MM.1S (cell line): ENCODE data around the gene TNFRSF14.

Experiments
- DNase-seq: peaks from one replicate; pipeline ENCODE4 v3.0.0-alpha.2; 2015
- H2AFZ ChIP-seq: fragments of 300-600 bp; sonication (generic); 2 replicates; pipeline ENCODE4 v1.6.0; 2016; ENCODE audit warnings: antibody characterized with exemption, low read length
- H3F3A ChIP-seq: fragments of 300-600 bp; sonication (generic); 2 replicates; pipeline ENCODE4 v1.6.1; 2016; ENCODE audit warnings: mild to moderate bottlenecking, antibody characterized with exemption, low read length, moderate library complexity, mixed read lengths; ENCODE audit not compliant: insufficient read depth
- H3K27ac ChIP-seq: fragments of 300-600 bp; sonication (generic); 2 replicates; pipeline ENCODE4 v1.5.1; 2016; ENCODE audit warnings: mild to moderate bottlenecking, low read length
- H3K27me3 ChIP-seq: fragments of 300-600 bp; sonication (generic); replicated peaks from 2 replicates; pipeline ENCODE4 v1.6.0; 2016; ENCODE audit warnings: low read length; ENCODE audit not compliant: insufficient read depth
- H3K36me3 ChIP-seq: fragments of 300-600 bp; sonication (generic); replicated peaks from 2 replicates; pipeline ENCODE4 v1.6.1; 2016; ENCODE audit warnings: mild to moderate bottlenecking, low read length, mixed read lengths; ENCODE audit not compliant: insufficient read depth
- H3K4me1 ChIP-seq: fragments of 300-600 bp; sonication (generic); 2 replicates; pipeline ENCODE4 v1.6.1; 2016; ENCODE audit warnings: low read length, mixed read lengths
- H3K4me2 ChIP-seq: fragments of 300-600 bp; sonication (generic); 2 replicates; pipeline ENCODE4 v1.6.0; 2016; ENCODE audit warnings: low read depth, low read length
- H3K4me3 ChIP-seq: fragments of 300-600 bp; sonication (generic); 2 replicates; pipeline ENCODE4 v1.5.1; 2016; ENCODE audit warnings: low read length, mixed read lengths
- H3K79me2 ChIP-seq: fragments of 300-600 bp; sonication (generic); 2 replicates; pipeline ENCODE4 v1.6.1; 2016; ENCODE audit warnings: mixed run types, low read length, mixed read lengths
- H3K9ac ChIP-seq: fragments of 300-600 bp; sonication (generic); 2 replicates; pipeline ENCODE4 v1.6.1; 2016; ENCODE audit warnings: low read length, mixed read lengths
- H3K9me2 ChIP-seq: fragments of 300-600 bp; sonication (generic); replicated peaks from 2 replicates; pipeline ENCODE4 v1.6.1; 2016; ENCODE audit warnings: mild to moderate bottlenecking, low read length, mixed read lengths; ENCODE audit not compliant: insufficient read depth
- H3K9me3 ChIP-seq: fragments of 300-600 bp; sonication (generic); replicated peaks from 2 replicates; pipeline ENCODE4 v1.6.1; 2016; ENCODE audit warnings: mild to moderate bottlenecking, low read length, mixed read lengths; ENCODE audit not compliant: insufficient read depth
- H4K20me1 ChIP-seq: fragments of 300-600 bp; sonication (generic); 2 replicates; pipeline ENCODE4 v1.6.1; 2016; ENCODE audit warnings: mild to moderate bottlenecking, low read length, moderate library complexity, mixed read lengths; ENCODE audit not compliant: insufficient read depth
- EZH2 ChIP-seq: fragments of 300-600 bp; sonication (generic); optimal IDR thresholded peaks from 2 replicates; pipeline ENCODE3; 2017; ENCODE audit warnings: low read depth, mild to moderate bottlenecking, antibody characterized with exemption, low read length, mixed read lengths
- EZH2phosphoT487 ChIP-seq: fragments of 300-600 bp; sonication (generic); IDR thresholded peaks from 2 replicates; pipeline ENCODE4 v1.6.1; 2018; ENCODE audit warnings: antibody characterized with exemption, low read length
- TF ChIP-seq, protein P1 (sequence below): fragments of 300-600 bp; sonication (generic); IDR thresholded peaks from 2 replicates; pipeline ENCODE4 v1.5.1; 2016; ENCODE audit warnings: antibody characterized with exemption, low read length, mixed read lengths

The TNFRSF14 gene

DNA sequence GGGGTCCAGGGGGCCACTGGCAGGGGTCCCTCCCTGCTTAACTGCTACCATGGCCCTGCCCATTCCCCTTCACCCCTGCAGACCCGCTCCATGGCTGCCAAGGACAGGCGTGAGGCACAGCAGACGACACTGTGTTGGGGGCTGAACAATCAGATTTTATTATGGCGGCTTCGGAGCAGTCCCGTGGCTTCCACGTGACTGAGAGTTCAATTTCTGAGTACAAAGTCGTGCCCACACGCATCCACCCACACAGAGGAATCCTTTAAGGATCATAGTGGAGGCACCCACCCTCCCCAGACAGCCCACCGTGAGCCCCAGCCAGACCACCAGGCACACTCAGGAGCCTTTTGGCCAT is 27.6 kb upstream of the TNFRSF14 start:
- H3K27ac ChIP-seq, result no peak overlapping the region
- H3K9me3 ChIP-seq, result no peaks in the 10 kb centered on the region
- no peaks in the 10 kb centered on the region for H3K9me2 ChIP-seq
- H2AFZ ChIP-seq, result no peak overlapping the region
- peaks cover 62% of the 10 kb centered on the region for H3K27me3 ChIP-seq
- H3K79me2 ChIP-seq, result peaks cover 24% of the 10 kb centered on the region
- H3K4me1 ChIP-seq, result peaks cover 13% of the 10 kb centered on the region
- no peak overlapping the region for H3K4me2 ChIP-seq
- H4K20me1 ChIP-seq, result peaks cover 10% of the 10 kb centered on the region; the same call in 1 of the 2 replicates
- DNase-seq, result no peak
- H3K36me3 ChIP-seq, result no peaks in the 10 kb centered on the region
- H3K4me3 ChIP-seq, result no peak overlapping the region
- TF ChIP-seq EZH2 (no peak), EZH2phosphoT487 (no peak)
- TF ChIP-seq, protein P1, sequence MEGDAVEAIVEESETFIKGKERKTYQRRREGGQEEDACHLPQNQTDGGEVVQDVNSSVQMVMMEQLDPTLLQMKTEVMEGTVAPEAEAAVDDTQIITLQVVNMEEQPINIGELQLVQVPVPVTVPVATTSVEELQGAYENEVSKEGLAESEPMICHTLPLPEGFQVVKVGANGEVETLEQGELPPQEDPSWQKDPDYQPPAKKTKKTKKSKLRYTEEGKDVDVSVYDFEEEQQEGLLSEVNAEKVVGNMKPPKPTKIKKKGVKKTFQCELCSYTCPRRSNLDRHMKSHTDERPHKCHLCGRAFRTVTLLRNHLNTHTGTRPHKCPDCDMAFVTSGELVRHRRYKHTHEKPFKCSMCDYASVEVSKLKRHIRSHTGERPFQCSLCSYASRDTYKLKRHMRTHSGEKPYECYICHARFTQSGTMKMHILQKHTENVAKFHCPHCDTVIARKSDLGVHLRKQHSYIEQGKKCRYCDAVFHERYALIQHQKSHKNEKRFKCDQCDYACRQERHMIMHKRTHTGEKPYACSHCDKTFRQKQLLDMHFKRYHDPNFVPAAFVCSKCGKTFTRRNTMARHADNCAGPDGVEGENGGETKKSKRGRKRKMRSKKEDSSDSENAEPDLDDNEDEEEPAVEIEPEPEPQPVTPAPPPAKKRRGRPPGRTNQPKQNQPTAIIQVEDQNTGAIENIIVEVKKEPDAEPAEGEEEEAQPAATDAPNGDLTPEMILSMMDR, result no peak
- no peaks in the 10 kb centered on the region for H3F3A ChIP-seq
- H3K9ac ChIP-seq, result no peak overlapping the region

DNA sequence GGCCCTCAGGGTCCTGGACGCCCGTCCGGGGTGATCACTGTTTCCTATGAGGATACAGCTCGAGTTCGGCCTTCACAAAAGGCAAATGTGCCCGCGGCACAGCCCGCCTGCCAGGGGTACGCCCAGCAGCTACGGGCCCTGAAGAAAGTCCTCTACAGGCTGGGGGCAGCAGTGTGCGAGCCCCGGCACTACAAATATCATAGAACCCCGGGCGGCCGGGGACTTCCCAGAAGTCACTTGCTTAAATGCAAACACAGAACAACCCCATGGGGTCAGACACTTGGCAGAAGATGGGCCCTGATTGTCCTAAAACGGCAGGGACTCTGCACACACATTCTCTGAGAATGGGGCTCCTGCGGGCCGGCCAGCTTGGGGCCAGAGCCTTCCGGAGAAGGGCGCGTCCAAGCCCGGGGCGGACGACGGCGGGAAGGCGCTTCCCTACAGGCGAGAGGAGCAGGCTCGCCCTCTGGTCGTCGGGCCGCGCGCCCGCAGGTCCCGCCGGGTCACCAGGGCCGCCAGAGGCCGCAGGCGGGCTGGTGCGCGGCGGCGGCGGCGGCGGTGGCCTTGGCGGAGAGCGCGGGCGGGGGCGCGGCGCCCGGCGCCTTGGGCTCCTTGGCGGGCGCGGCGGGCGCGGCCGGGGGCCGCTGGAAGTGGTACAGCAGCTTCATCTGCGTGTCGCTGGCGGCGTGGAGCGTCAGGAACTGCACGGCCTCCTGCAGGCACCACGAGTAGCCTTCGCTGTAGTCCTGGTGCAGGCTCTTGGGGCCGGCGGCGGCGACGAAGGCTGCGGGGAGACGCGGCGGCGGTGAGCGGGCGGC is 27.0 kb upstream of the TNFRSF14 start:
- H3K4me3 ChIP-seq, result no peak overlapping the region
- H3K4me1 ChIP-seq, result peaks cover 13% of the 10 kb centered on the region
- H3K27me3 ChIP-seq, result peaks cover 68% of the 10 kb centered on the region
- H3K9me3 ChIP-seq, result no peaks in the 10 kb centered on the region
- no peaks in the 10 kb centered on the region for H3K9me2 ChIP-seq
- H3K27ac ChIP-seq, result no peak overlapping the region
- DNase-seq, result no peak
- H3F3A ChIP-seq, result no peaks in the 10 kb centered on the region
- H3K79me2 ChIP-seq, result peaks cover 18% of the 10 kb centered on the region
- H3K36me3 ChIP-seq, result no peaks in the 10 kb centered on the region
- H4K20me1 ChIP-seq, result 0 out of 2 replicates have a peak, but pooled peaks cover 4% of the 10 kb centered on the region
- TF ChIP-seq EZH2, result peak; percentile 92
- no peak for TF ChIP-seq EZH2phosphoT487
- H2AFZ ChIP-seq, result no peak overlapping the region
- H3K9ac ChIP-seq, result no peak overlapping the region
- H3K4me2 ChIP-seq, result no peak overlapping the region; the same call in 1 of the 2 replicates

DNA sequence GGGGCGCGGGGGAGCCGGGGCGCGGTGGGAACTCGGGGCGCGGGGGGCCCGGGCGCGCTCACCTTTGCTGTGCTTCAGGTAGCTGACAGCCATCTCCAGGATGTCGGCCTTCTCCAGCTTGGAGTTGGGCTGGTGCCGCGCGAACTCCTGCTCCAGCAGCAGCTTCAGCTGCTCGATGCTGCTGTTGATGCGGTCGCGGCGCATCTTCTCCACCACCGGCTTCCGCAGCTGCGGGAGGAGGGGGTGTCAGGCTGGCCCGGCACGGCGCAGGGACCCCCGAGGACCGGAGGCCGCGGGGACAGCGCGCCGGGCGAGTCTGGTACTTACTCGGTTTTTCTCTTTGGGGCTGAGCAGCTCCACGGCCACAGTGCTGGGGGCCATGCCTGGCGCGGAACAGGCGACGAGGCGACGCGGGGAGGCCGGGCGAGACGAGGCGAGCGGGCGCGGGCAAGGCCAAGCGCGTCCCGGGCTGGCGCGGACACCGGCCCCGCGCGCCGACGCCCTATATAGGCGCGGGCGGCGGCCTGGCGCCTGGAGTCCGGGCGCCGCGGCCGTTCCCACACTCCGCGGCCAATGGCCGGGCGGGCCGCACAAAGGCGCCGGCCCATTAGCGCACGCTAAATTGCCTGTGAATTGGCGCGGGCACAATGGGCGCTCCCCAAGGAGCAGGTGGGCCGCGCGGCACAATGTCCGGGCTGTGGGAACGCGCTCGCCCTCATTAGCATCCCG is 26.2 kb upstream of the TNFRSF14 start, which contains the start of gene HES5:
HES5 (minus strand) TSS at position 480 of the 729 bp plus-strand sequence; CDS start at position 381, 99 bp downstream.
- TF ChIP-seq, protein P1, result no peak
- TF ChIP-seq EZH2, result peak; percentile 93
- TF ChIP-seq EZH2phosphoT487, result no peak
- peaks cover 11% of the 10 kb centered on the region for H3K79me2 ChIP-seq
- no peak within 1 kb of the TSS for H3K4me3 ChIP-seq
- no peaks in the 10 kb centered on the region for H3K9me3 ChIP-seq
- H3K4me1 ChIP-seq, result peaks cover 9% of the 10 kb centered on the region
- H3K9ac ChIP-seq, result no peak within 1 kb of the TSS
- no peak for DNase-seq
- no peaks in the 10 kb centered on the region for H3K36me3 ChIP-seq
- no peak within 1 kb of the TSS; the same call in 1 of the 2 replicates for H3K4me2 ChIP-seq
- no peaks in the 10 kb centered on the region for H4K20me1 ChIP-seq
- no peaks in the 10 kb centered on the region for H3K9me2 ChIP-seq
- H3K27ac ChIP-seq, result no peak within 1 kb of the TSS
- H2AFZ ChIP-seq, result no peak within 1 kb of the TSS
- no peaks in the 10 kb centered on the region for H3F3A ChIP-seq
- peaks cover 75% of the 10 kb centered on the region for H3K27me3 ChIP-seq
